IMR-90 (cell line): Measurements from ENCODE around the gene ANKRD18B. TPM values are rescaled to one million over a fixed set of nuclear protein-coding genes. Genes with fewer than 3 reads are reported as not detected.
"Not testable (repeated sequence)": the region's sequence is repeated elsewhere in the genome, so short reads cannot be mapped to it uniquely, and the experiment has no call there.

ENCODE experiments used
- ATAC-seq: fragments of 200-7000 bp; cut with Tn5 transposase; 2 replicates; pipeline ENCODE4 v1.9.1; 2020; ENCODE audit warnings: low read depth, mild to moderate bottlenecking, moderate library complexity
- BruUV-seq: library from RNA; stranded (reverse); fragments of 400-500 nt; replicated peaks from 2 replicates; lab custom pipeline; 2021; lab: Mats Ljungman, UMichigan
- CTCF ChIA-PET: fragments of 300-600 bp; formaldehyde crosslinking; extraction: SDS; loops from one replicate; lab custom pipeline; 2021; ENCODE audit warnings: antibody characterized with exemption; lab: Yijun Ruan, JAX
- POLR2A ChIA-PET: fragments of 300-600 bp; sonication (Branson Sonifier 250); formaldehyde crosslinking; loops from one replicate; lab custom pipeline; 2022; ENCODE audit warnings: antibody characterized with exemption; ENCODE audit not compliant: unreplicated experiment; lab: Charles Lee
- DNase-seq: peaks from one replicate; pipeline ENCODE4 v3.0.0; 2013
- H2AFZ ChIP-seq: replicated peaks from 2 replicates; pipeline ENCODE3; 2013; ENCODE audit warnings: low read length, mild to moderate bottlenecking; ENCODE audit not compliant: poor library complexity
- H2AK5ac ChIP-seq: 2 replicates; pipeline ENCODE4 v1.6.1; 2013; ENCODE audit warnings: low read depth, low read length, inconsistent platforms
- H2AK9ac ChIP-seq: replicated peaks from 2 replicates; pipeline ENCODE3; 2013; ENCODE audit warnings: mild to moderate bottlenecking, low read depth, low read length, moderate library complexity; ENCODE audit not compliant: poor library complexity
- H2BK120ac ChIP-seq: 2 replicates; pipeline ENCODE4 v1.6.1; 2013; ENCODE audit warnings: low read depth, low read length, inconsistent platforms
- H2BK15ac ChIP-seq: 3 replicates; pipeline ENCODE4 v1.6.1; 2013; ENCODE audit warnings: low read depth, low read length, inconsistent platforms
- H2BK20ac ChIP-seq: 2 replicates; pipeline ENCODE4 v1.6.1; 2013; ENCODE audit warnings: low read depth, mild to moderate bottlenecking, inconsistent platforms, low read length, moderate library complexity
- H2BK5ac ChIP-seq: 2 replicates; pipeline ENCODE4 v1.6.1; 2013; ENCODE audit warnings: mild to moderate bottlenecking, low read depth, low read length, inconsistent platforms; ENCODE audit not compliant: poor library complexity, severe bottlenecking
- H3K14ac ChIP-seq: replicated peaks from 2 replicates; pipeline ENCODE4 v1.6.1; 2013; ENCODE audit warnings: low read depth, low read length, inconsistent platforms
- H3K18ac ChIP-seq: 2 replicates; pipeline ENCODE4 v1.6.1; 2013; ENCODE audit warnings: low read depth, low read length, control low read depth
- H3K23ac ChIP-seq: 2 replicates; pipeline ENCODE4 v1.6.1; 2013; ENCODE audit warnings: low read depth, low read length, inconsistent platforms
- H3K27ac ChIP-seq: 2 replicates; pipeline ENCODE4 v1.5.1; 2013; ENCODE audit warnings: mild to moderate bottlenecking, control low read depth, low read length; ENCODE audit not compliant: insufficient read depth
- H3K27me3 ChIP-seq: 2 replicates; pipeline ENCODE4 v1.6.1; 2013; ENCODE audit warnings: low read length; ENCODE audit not compliant: control insufficient read depth, insufficient read depth
- H3K36me3 ChIP-seq: 2 replicates; pipeline ENCODE4 v1.6.1; 2013; ENCODE audit warnings: low read length, mixed read lengths; ENCODE audit not compliant: control insufficient read depth, insufficient read depth
- H3K4ac ChIP-seq: 2 replicates; pipeline ENCODE4 v1.6.1; 2013; ENCODE audit warnings: low read depth, low read length, inconsistent platforms
- H3K4me1 ChIP-seq: 2 replicates; pipeline ENCODE4 v1.6.1; 2013; ENCODE audit warnings: low read length, mixed read lengths; ENCODE audit not compliant: control insufficient read depth, insufficient read depth
- H3K4me2 ChIP-seq: 2 replicates; pipeline ENCODE4 v1.6.1; 2013; ENCODE audit warnings: low read depth, mild to moderate bottlenecking, control low read depth, low read length, moderate library complexity
- H3K4me3 ChIP-seq: 2 replicates; pipeline ENCODE4 v1.5.1; 2013; ENCODE audit warnings: low read depth, mild to moderate bottlenecking, control low read depth, low read length, moderate library complexity; ENCODE audit not compliant: insufficient read depth
- H3K56ac ChIP-seq: 2 replicates; pipeline ENCODE4 v1.6.1; 2013; ENCODE audit warnings: low read length, inconsistent platforms; ENCODE audit not compliant: insufficient read depth; ENCODE audit errors: extremely low read depth
- H3K79me1 ChIP-seq, 2 experiments: 2 replicates each; pipeline ENCODE4 v1.6.1; 2013; ENCODE audit warnings: low read length in 2 of 2, inconsistent platforms in 1 of 2, low read depth in 1 of 2
- H3K9ac ChIP-seq: 2 replicates; pipeline ENCODE4 v1.6.1; 2013; ENCODE audit warnings: low read depth, low read length, control low read depth
- H3K9me1 ChIP-seq: 2 replicates; pipeline ENCODE4 v1.6.1; 2013; ENCODE audit warnings: low read length, inconsistent platforms; ENCODE audit not compliant: insufficient read depth
- H3K9me3 ChIP-seq: 2 replicates; pipeline ENCODE4 v1.6.1; 2013; ENCODE audit warnings: low read length; ENCODE audit not compliant: control insufficient read depth, insufficient read depth
- H4K20me1 ChIP-seq: 2 replicates; pipeline ENCODE4 v1.6.1; 2013; ENCODE audit warnings: low read length, inconsistent platforms; ENCODE audit not compliant: insufficient read depth
- H4K5ac ChIP-seq: 2 replicates; pipeline ENCODE4 v1.6.1; 2013; ENCODE audit warnings: mild to moderate bottlenecking, low read depth, low read length, control low read depth
- H4K8ac ChIP-seq, 2 experiments: 2 replicates each; pipeline ENCODE4 v1.6.1; 2013; ENCODE audit warnings: low read depth in 2 of 2, low read length in 2 of 2, control low read depth in 1 of 2, inconsistent platforms in 1 of 2
- H4K91ac ChIP-seq: 2 replicates; pipeline ENCODE4 v1.6.1; 2013; ENCODE audit warnings: low read depth, low read length, inconsistent platforms; ENCODE audit not compliant: insufficient read depth
- CEBPB ChIP-seq: IDR thresholded peaks from 2 replicates; pipeline ENCODE4 v1.6.1; 2012; ENCODE audit warnings: low read depth, low read length, improper control_type of control experiment
- WGBS, 2 experiments: methylation state at CpG; one replicate each; pipeline versions ENCODE4 v1.1.5 to v1.1.7; 2013; ENCODE audit warnings: missing lambda C conversion rate in 2 of 2; ENCODE audit not compliant: insufficient read length in 1 of 2; ENCODE audit errors: extremely low coverage in 2 of 2; 5-methylcytosine and 5-hydroxymethylcytosine counted together
- dilution Hi-C: fragments of 300-500 bp; cut with HindIII; formaldehyde crosslinking; loops from one replicate; pipeline ENCODE4 v1.14.3; 2018; ENCODE audit warnings: low sequenced_read_pairs; ENCODE audit not compliant: unreplicated experiment
- in situ Hi-C: fragments of 300-500 bp; cut with MboI; formaldehyde crosslinking; loops from 3 replicates; pipeline ENCODE4 v1.14.3; 2019; ENCODE audit warnings: low sequenced_read_pairs, inconsistent platforms, mixed read lengths
- intact Hi-C: fragments of 100-400 bp; cut with micrococcal nuclease; formaldehyde crosslinking; loops from 2 replicates; pipeline ENCODE4 v1.10.0; 2022
- polyA plus RNA-seq, 3 experiments: library from polyadenylated mRNA; depleted of rRNA; stranded (reverse); fragments of >200 nt; gene quantifications; 2 replicates each; pipeline ENCODE4 v1.2.3, GENCODE V29; 2012; ENCODE audit warnings: low replicate concordance in 1 of 3
- total RNA-seq: library from RNA; depleted of rRNA; stranded (reverse); fragments of >200 nt; gene quantifications from 2 replicates; pipeline ENCODE4 v1.2.3, GENCODE V29; 2012

Gene ANKRD18B
- total and polyA plus RNA-seq, 2 of the 4 experiments (the other 2 are of a cell fraction): 7.1 to 13.4 TPM

GRCh38 chr9:33512535-33512934, 11.5 kb upstream of the ANKRD18B start:
- H4K8ac ChIP-seq, H3K4me1 ChIP-seq, H2AK9ac ChIP-seq, BruUV-seq, H3K14ac ChIP-seq, POLR2A ChIA-PET, H2BK15ac ChIP-seq, H3K9ac ChIP-seq, H3K9me3 ChIP-seq, H2AFZ ChIP-seq, H3K36me3 ChIP-seq, H3K27ac ChIP-seq, H3K4ac ChIP-seq, H2BK5ac ChIP-seq, H3K18ac ChIP-seq, CTCF ChIA-PET, H3K4me2 ChIP-seq, H2BK20ac ChIP-seq, intact Hi-C loops, in situ Hi-C loops, H2BK120ac ChIP-seq, H3K23ac ChIP-seq, H3K56ac ChIP-seq, H2AK5ac ChIP-seq, H3K27me3 ChIP-seq, H4K5ac ChIP-seq, H4K20me1 ChIP-seq, ATAC-seq, H3K4me3 ChIP-seq, dilution Hi-C loops, H3K9me1 ChIP-seq, H4K91ac ChIP-seq: not testable (repeated sequence)
- peaks cover 7 to 12% of the 10 kb centered on the region in 2 experiments for H3K79me1 ChIP-seq
- WGBS, 2 experiments: no CpG with 5 or more reads among the region's 2 CpGs
- peak; percentile 14 for DNase-seq
- peak; percentile 60 for TF ChIP-seq CEBPB

DNA sequence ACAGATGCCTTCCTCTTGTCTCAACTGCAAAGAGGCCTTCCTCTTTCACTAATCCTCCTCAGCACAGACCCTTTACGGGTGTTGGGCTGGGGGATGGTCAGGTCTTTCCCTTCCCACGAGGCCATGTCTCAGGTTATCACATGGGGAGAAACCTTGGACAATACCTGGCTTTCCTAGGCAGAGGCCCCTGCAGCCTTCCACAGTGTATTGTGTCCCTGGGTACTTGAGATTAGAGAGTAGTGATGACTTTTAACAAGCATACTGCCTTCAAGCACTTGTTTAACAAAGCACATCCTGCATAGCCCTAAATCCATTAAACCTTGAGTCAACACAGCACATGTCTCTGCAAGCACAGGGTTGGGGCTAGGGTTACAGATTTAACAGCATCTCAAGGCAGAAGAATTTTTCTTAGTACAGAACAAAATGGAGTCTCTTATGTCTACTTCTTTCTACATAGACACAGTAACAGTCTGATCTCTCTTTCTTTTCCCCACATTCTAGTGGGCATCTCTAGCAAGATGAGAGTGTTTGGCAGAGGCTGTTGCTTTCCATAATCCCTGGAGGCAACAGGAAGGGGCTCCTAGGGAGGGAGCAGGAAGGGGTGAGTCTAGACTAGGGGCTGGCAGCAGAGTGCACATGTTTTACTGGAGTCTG, 8.6 kb upstream of the ANKRD18B start:
- in situ Hi-C loops, H2AK9ac ChIP-seq, dilution Hi-C loops, ATAC-seq, DNase-seq, H2BK120ac ChIP-seq, H4K20me1 ChIP-seq, BruUV-seq, H4K5ac ChIP-seq, H2AK5ac ChIP-seq, H4K8ac ChIP-seq, H3K27me3 ChIP-seq, CTCF ChIA-PET, H3K4me2 ChIP-seq, H3K4me1 ChIP-seq, POLR2A ChIA-PET, H3K18ac ChIP-seq, H2AFZ ChIP-seq, H4K91ac ChIP-seq, H3K36me3 ChIP-seq, H3K4ac ChIP-seq, H2BK20ac ChIP-seq, H3K9ac ChIP-seq, H2BK5ac ChIP-seq, H3K9me1 ChIP-seq, H3K23ac ChIP-seq, H3K9me3 ChIP-seq, H3K56ac ChIP-seq, H2BK15ac ChIP-seq, H3K27ac ChIP-seq, H3K14ac ChIP-seq, H3K4me3 ChIP-seq: not testable (repeated sequence)
- H3K79me1 ChIP-seq: peaks cover 4 to 12% of the 10 kb centered on the region in 2 experiments
- intact Hi-C loops: loop anchor here (5.0 kb wide), 2 partner anchors 43 to 228 kb away; partner anchors contain the start of gene NOL6
- WGBS, 2 experiments: no CpG with 5 or more reads among the region's 2 CpGs
